GM19099 (cell line): ENCODE results near the gene C1orf50.

ENCODE experiments used
- POLR2A ChIP-seq: IDR thresholded peaks from 3 replicates; pipeline ENCODE4 v1.6.1; 2011; ENCODE audit warnings: low read depth; ENCODE audit not compliant: insufficient read length; ENCODE audit errors: extremely low read depth

Gene C1orf50

GRCh38 chr1:42748461-42749410 lies 18.3 kb upstream of the C1orf50 start:
- no peak for TF ChIP-seq POLR2A

GRCh38 chr1:42750041-42750440 lies 17.0 kb upstream of the C1orf50 start:
- no peak for TF ChIP-seq POLR2A

- no peak for TF ChIP-seq POLR2A
Observed at GRCh38 chr1:42752284-42752683, 14.8 kb upstream of the C1orf50 start.

GRCh38 chr1:42753070-42753469 lies 14.0 kb upstream of the C1orf50 start:
- no peak for TF ChIP-seq POLR2A

GRCh38 chr1:42756956-42757891 lies 9.8 kb upstream of the C1orf50 start:
- no peak for TF ChIP-seq POLR2A

- TF ChIP-seq POLR2A = no peak
Observed at GRCh38 chr1:42757892-42758275, 9.2 kb upstream of the C1orf50 start.

GRCh38 chr1:42758641-42759040 lies 8.4 kb upstream of the C1orf50 start:
- TF ChIP-seq POLR2A = no peak

- TF ChIP-seq POLR2A = no peak
Observed at GRCh38 chr1:42759114-42759513, 7.9 kb upstream of the C1orf50 start.

GRCh38 chr1:42761567-42761966 lies 5.5 kb upstream of the C1orf50 start:
- no peak for TF ChIP-seq POLR2A

- no peak for TF ChIP-seq POLR2A
Observed at GRCh38 chr1:42762269-42762668, 4.8 kb upstream of the C1orf50 start.

- no peak for TF ChIP-seq POLR2A
Observed at GRCh38 chr1:42765269-42765668, 1.8 kb upstream of the C1orf50 start.

GRCh38 chr1:42765832-42766740 lies 963 bp upstream of the C1orf50 start:
- no peak for TF ChIP-seq POLR2A

- no peak for TF ChIP-seq POLR2A
Observed at GRCh38 chr1:42767510-42768000, 506 bp downstream of the C1orf50 start.

- no peak for TF ChIP-seq POLR2A
Observed at GRCh38 chr1:42768172-42768571, 1.1 kb downstream of the C1orf50 start.
